Transverse colon (tissue), 4 donors: ENCODE results near the gene MBP.

ENCODE experiments used
- CTCF ChIP-seq, 5 experiments: fragments of 200-600 bp in 3 of 5; fragments of 450-650 bp in 2 of 5; sonication (generic) in 3 of 5; IDR thresholded peaks; 1 replicate in 2 of 5; 2 replicates in 3 of 5; pipeline ENCODE4 v1.5.1; 2016 to 2017; ENCODE audit warnings: antibody characterized with exemption in 5 of 5, inconsistent platforms in 3 of 5, mild to moderate bottlenecking in 2 of 5, moderate library complexity in 1 of 5
- EP300 ChIP-seq: sonication (generic); formaldehyde crosslinking; IDR thresholded peaks from one replicate; pipeline ENCODE4 v1.6.1; 2017; ENCODE audit warnings: antibody characterized with exemption, low read depth
- POLR2A ChIP-seq: fragments of 450-650 bp; IDR thresholded peaks from one replicate; pipeline ENCODE4 v1.6.1; 2016; ENCODE audit warnings: antibody characterized with exemption, mild to moderate bottlenecking, moderate library complexity
- POLR2AphosphoS5 ChIP-seq, 3 donors: sonication (generic); formaldehyde crosslinking; IDR thresholded peaks; one replicate each; pipeline ENCODE4 v1.6.1; 2016; ENCODE audit warnings: antibody characterized with exemption in 3 of 3

- no peak for TF ChIP-seq POLR2AphosphoS5 (IDR thresholded peaks at IDR 0.05)
- no peak for TF ChIP-seq EP300
- TF ChIP-seq CTCF (IDR thresholded peaks at IDR 0.05), result no peak
- no peak for TF ChIP-seq POLR2A
These were observed 12.0 kb upstream of the MBP start for GRCh38 chr18:77144451-77145118.
